Placental epithelial cell (primary cell): ENCODE results near the gene RNF145. TPM values are rescaled to one million over a fixed set of nuclear protein-coding genes. Genes with fewer than 3 reads are reported as not detected.

ENCODE experiments used
- small RNA-seq: library from RNA; depleted of rRNA; stranded (forward); fragments of <200 nt; gene quantifications from one replicate; pipeline ENCODE3, GENCODE V24; 2012
- total RNA-seq: library from RNA; depleted of rRNA; stranded (reverse); fragments of >200 nt; gene quantifications from 2 replicates; pipeline ENCODE4 v1.2.3, GENCODE V29; 2012

RNF145 gene, protein sequence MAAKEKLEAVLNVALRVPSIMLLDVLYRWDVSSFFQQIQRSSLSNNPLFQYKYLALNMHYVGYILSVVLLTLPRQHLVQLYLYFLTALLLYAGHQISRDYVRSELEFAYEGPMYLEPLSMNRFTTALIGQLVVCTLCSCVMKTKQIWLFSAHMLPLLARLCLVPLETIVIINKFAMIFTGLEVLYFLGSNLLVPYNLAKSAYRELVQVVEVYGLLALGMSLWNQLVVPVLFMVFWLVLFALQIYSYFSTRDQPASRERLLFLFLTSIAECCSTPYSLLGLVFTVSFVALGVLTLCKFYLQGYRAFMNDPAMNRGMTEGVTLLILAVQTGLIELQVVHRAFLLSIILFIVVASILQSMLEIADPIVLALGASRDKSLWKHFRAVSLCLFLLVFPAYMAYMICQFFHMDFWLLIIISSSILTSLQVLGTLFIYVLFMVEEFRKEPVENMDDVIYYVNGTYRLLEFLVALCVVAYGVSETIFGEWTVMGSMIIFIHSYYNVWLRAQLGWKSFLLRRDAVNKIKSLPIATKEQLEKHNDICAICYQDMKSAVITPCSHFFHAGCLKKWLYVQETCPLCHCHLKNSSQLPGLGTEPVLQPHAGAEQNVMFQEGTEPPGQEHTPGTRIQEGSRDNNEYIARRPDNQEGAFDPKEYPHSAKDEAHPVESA
- total RNA-seq, result 54.7 and 73.0 TPM in 2 replicates

DNA sequence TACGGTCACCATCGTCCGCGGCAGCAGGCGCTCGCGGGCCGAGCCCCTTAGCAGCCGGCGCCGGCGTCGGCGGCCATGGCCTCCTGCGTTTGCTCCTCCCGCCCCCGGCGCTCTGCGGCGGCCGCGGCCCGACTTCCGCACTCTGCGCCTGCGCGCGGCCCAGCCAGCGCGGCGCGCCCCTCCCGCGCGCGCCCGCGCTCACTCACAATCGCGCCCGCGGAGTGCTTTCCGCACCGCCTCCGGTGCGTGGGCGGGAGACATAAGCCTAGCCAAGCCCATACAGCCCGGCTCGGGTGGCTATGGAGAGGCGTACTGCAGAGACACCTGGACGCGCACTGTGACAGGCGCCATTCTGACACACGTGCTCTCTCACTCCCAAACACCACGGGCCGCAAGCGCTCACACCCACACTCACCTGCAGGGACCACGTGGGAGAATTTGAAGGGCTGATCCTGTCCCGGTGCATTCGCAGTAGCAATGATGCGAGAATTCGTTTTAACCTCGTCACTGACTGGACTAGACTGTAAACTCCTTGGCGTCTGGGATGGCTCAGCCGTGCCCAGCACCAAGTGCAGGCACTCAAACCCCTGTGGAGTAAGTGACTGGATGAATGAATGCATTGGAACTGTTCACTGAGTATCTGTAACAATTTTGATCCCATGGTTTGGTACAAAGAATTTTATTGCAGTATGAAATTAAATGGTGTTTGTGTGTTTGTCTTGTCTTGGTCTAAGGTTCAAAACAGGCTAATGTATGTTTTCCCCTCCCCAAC lies at the start of gene RNF145:
TSS of gene RNF145 (minus strand) at position 116 of the 772 bp plus-strand sequence. CDS start 5,936 bp downstream, outside the sequence.

Small RNAs within 50 kb of the gene (small RNA-seq; reads per million reads assigned to genes)
- not detected for gene RF00263

Other genes starting within 250 kb of the RNF145 start
- not detected in 2 replicates for gene EBF1, start 109.6 kb downstream of the RNF145 start, total RNA-seq
- 17.3 and 22.4 TPM in 2 replicates for gene UBLCP1, start 53.7 kb upstream of the RNF145 start, total RNA-seq
- not detected in 2 replicates for gene IL12B, start 120.9 kb upstream of the RNF145 start, total RNA-seq